Measurements from ENCODE around the gene DNAJB2.
"Not testable (repeated sequence)": the region's sequence is repeated elsewhere in the genome, so short reads cannot be mapped to it uniquely, and the experiment has no call there.

DNAJB2 gene

DNA sequence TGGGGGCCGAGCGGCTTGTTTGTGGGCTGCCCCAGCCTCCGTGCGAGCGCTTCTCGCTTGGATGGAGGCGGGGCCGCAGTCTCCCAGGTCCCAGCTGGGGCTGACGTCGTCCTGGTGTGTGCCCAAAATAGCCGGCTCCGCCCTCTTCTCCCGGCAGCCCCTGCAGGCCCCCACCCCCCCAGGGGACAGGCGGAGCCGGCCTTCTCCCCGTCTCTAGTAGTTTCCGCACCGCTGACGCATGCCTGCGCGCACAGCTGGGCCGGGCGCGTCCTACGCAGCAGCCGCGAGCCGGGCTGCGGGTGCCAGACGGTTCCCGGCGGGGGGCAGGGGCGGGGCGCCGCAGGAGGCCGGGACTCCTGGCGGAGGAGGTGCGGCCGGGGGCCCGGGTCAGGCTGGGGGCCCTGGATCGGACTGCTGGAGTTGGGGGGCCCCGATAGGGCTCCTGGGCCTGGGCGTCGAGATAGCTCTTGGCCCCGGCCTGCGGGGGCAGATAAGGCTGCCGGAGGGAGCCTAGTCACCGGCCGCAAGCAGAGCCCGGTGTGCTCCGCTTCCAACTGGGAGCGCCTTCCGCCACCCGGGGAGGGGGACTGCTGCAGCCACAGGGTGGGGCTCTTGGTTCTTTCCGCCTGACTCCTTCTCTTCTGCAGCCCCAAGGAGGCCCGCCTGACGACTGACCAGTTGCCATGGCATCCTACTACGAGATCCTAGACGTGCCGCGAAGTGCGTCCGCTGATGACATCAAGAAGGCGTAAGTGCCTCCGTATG lies at the start of gene DNAJB2:
Gene DNAJB2, plus strand, starts transcription at position 216 of the 765 bp plus-strand sequence. Its CDS starts 468 bp downstream, at position 684.
- peak; percentile 99 for DNase-seq

DNA sequence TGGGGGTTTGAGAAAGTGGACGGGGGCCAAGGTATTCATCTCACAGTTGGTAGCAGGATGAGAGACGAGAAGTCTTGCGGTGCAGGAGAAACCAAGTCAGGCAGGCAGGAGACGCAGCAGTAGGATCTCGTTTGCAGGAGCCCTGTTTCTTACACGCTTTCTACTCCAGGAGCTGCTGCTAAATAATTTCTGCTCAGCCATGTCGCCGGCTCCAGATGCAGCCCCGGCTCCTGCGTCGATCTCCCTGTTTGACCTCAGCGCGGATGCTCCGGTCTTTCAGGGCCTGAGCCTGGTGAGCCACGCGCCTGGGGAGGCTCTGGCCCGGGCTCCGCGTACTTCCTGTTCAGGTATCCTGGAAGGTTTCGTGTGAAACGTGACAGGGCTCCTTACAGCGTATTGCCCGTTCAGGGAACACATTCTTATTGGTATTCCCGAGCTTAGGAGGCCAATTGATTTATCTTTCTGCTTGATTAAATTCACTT lies 49.1 kb upstream of the DNAJB2 start:
- no peak for DNase-seq

DNA sequence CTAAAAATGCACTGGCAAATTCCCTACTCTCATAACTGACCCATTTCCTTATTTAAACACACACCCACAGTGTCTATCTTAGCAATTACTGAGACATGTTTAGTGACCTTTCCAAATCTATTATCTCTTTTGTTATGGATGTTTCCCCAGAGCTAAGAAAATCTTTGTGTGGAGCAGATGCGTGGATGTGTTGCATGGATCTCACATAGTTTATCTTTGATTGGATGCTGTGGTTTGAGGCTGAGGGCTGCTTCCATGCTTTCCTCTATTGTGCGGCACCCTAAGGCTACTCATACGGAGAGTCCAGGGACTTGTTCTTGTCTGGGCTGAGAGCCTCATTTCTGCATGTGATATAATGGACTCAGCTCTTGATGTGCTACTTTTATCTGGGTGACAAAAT lies 44.8 kb upstream of the DNAJB2 start:
- no peak for DNase-seq

DNA sequence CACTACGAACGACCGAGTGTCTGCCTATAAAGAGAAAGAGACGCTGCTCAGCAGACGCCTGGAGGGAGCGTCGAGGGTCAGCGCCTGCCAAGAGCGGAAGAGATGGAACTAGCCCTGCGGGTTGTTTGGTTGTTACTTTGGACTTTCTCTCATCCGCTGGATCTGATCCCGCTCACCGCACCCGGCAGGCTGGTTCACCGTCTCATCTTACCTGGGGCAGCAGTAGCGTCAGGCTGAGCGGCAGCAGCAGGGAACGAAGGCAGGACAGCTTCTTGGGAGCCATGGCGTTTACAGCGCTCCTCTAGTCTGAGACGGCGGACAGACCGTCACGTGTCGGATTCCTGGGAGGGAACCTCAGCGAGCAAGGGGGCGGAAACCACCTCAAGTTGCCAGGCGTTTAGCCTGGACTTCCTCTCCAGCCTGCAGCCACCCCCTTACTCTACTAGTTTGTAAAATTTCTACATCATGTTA lies 35.8 kb upstream of the DNAJB2 start:
- no peak for DNase-seq

DNA sequence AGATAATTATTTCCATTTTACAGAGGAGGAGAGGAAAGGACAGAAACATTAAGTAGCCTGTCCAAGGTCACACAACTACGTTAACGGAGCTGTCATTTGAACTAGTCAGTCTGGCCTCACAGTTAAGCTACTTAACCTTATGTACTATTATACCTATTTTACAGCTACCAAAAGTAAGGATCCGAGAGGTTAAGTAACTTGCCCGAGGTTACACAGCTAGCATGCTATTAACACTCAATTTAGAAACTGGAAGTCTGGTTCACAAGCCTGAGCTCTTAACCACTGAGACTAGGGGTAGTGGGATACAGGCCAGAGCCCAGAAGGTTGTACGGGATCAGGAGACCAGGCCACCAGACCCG lies 34.4 kb upstream of the DNAJB2 start:
- no peak for DNase-seq

DNA sequence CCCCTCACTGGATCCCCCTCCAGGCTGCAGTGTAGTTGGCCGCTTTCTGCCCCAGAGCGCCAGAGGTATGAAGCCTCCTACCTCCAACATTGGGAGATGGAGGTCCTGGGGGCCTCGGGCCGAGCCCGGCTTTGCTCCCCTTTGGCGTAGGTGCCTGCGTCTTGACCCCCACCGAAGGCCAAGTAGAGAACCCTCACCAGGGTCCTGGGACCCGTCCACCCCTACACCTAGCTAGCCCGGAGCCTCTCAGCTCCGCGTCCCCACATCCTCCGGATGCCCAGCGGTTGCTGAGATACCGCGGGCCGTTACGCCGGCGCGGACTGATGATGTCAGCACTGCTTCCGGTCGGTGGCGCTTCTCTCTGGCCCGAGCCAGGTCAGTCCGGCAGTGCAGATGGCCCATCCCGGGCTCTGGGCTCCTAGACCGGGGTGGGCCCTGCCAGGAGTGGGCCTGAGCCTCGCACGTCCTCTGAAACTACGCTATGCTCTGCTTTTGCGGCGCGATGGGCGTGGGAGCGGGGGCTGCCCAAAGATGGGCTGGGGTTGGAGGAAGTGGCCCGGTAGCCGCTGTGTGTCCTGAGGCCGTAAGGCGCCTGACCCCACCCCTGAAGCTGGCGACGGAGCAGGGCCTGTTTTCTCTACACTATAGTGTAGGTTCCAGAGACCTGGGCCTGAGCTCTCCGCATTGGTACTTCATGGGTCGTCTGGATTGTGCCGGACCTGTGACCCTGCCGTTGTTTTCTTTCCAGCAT lies 33.8 kb upstream of the DNAJB2 start, which contains the start of the genes GLB1L and STK16:
Gene GLB1L, minus strand, starts transcription at position 297 of the 751 bp plus-strand sequence. CDS start 1,871 bp downstream, outside the sequence.
Gene STK16, plus strand, starts transcription at position 332 of the 751 bp plus-strand sequence. CDS start 521 bp downstream, outside the sequence.
- peak; percentile 86 for DNase-seq

DNA sequence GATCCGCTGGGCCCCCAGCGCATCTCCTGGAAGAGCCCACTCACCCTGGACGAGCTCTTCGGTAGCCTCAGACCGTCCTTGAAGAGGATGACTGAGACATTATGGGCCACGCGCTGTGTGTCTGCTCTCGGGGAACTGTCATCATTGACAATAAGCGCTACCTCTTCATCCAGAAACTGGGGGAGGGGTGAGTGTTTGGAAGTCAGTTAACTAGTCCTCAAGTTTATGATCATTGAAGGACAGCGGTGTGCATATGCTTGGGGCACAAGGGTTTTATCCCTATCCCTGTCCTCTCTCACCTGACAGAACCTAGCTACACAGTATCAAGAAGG lies 33.3 kb upstream of the DNAJB2 start:
- peak; percentile 21 for DNase-seq

DNA sequence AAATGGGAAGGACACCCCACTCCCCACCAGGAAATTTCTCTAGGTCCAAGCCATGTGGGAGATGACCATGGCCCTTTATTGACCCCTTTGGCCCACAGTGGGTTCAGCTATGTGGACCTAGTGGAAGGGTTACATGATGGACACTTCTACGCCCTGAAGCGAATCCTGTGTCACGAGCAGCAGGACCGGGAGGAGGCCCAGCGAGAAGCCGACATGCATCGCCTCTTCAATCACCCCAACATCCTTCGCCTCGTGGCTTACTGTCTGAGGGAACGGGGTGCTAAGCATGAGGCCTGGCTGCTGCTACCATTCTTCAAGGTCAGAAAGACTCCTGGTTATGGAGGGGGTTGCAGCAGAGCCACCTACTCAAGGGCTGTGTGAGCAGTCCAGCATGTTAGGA lies 32.6 kb upstream of the DNAJB2 start:
- DNase-seq, result no peak

DNA sequence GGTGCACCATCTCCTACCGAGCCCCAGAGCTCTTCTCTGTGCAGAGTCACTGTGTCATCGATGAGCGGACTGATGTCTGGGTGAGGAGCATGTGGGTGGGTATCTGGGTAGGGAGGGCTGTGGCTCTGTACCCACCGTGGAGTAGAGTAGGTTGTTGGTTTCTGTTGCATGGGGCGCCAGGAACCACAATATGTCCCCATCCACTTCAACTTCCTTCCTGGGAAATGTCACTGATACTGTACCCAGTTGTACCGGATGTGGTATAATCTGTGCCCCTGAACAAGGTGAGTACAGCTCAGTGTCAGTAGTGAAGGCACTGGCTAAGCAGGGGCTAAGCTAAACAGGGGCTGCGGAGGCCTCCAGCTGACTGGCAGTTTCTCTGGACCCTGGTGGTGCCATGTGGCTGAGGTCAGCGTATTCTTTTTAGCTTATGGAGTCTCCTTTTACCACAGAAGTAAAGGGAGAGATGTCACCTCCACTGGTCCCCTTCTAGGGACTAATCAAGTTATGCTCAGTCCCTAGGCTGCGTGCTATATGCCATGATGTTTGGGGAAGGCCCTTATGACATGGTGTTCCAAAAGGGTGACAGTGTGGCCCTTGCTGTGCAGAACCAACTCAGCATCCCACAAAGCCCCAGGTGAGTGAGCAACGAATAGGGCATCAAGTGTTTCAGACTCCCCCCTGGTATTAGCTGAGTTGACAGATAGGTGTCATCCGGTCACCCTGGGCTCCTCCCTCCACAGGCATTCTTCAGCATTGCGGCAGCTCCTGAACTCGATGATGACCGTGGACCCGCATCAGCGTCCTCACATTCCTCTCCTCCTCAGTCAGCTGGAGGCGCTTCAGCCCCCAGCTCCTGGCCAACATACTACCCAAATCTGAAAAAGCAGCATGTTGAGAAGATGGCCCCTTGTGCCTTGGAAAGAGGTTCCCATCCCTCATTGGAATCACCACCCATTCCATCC lies 31.2 kb upstream of the DNAJB2 start:
- DNase-seq, result peak; percentile 72

DNA sequence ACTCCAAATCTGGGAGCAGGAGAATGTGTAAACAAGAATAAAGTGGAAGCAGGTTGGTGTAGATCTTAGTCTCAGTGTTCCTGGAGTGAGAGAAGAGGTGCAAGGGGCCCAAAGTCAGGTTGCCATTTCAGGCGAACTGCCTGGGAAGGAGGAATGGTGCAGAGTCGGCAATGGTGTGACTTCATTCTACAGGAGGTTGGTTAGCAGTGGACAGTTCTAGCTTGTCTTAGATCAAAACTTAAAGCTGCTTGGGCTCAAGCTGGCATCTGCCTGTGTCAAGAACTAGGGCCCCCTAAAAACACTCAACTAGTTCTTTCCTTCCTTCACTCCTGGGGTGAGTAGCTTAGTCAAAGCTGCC lies 30.3 kb upstream of the DNAJB2 start:
- no peak for DNase-seq

DNA sequence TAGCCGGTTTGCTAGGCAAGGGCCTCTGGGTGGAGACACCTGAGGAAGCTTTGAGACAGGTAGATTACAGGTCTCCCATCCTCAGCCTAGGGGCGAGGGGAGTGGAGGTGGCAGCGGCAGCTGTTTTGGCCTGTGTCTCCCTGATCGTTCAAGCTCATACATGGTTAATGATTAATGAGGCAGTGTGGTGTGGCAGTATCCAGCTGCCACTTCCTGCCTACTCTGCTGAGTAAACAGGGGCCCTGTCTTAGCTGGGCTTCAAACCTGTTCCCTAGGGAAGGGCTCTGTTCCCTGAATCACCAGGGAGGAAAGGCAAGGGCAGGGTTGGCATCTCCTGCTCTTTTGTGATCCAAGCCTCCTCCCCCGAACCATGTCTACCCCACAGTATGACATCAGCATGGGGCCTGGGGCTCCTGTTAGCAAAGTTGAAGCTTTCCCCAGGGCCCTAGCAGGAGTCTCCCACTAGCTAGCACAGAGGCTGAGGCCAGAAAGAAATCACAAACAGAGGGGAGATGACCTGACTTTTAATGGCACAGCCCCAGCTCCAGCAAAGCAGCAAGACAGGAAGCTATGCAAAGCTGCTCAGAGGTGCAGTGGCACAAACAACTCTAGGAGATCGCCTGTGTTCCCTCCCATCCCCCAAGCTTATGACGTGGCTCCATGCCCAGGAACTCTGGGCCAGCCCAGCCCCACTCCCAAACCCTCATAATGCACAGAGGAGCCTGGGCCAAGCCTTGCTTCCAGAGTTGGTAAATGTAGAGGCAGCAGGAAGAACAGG lies 29.8 kb upstream of the DNAJB2 start:
- DNase-seq, result peak; percentile 46

DNA sequence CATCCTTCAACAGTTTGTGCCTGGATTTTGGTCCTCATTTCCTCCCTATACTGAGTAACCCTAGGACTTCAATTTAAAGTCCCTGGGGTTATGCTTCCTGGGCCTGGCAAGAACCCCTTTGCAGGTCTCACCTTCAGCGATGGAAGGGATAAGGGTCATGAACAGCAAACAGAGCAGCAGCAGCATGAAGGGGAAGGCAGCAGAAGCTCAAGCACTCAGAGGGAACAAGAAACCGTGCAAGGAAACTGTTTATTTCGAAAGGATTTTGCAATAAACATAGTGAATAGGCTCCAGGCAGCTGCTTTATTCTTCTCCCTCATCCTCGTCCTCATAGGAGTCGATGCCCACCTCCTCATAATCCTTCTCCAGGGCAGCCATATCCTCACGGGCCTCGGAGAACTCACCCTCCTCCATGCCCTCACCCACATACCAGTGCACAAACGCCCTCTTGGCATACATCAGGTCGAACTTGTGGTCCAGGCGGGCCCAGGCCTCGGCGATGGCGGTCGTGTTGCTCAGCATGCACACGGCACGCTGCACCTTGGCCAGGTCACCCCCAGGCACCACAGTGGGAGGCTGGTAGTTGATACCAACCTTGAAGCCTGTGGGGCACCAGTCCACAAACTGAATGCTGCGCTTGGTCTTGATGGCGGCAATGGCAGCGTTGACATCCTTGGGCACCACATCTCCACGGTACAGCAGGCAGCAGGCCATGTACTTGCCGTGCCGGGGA lies 29.0 kb upstream of the DNAJB2 start:
- DNase-seq, result no peak

DNA sequence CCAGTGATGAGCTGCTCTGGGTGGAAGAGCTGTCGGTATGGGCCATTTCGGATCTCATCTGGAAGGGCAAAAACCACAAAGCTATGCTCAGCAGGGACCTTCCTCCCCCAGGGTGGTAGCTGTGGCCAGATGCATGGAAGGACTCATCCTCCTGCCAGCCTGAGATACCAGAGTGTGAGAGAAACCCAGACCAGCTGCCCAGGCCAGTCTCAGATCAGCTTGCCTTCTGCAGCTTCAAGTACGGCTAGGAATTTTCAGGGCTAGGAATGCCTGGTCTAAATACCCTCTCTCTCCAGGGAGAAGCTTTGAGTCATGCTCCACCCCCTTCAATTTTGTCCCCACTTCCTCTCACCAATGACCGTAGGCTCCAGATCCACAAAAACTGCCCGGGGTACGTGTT lies 27.5 kb upstream of the DNAJB2 start:
- no peak for DNase-seq

DNA sequence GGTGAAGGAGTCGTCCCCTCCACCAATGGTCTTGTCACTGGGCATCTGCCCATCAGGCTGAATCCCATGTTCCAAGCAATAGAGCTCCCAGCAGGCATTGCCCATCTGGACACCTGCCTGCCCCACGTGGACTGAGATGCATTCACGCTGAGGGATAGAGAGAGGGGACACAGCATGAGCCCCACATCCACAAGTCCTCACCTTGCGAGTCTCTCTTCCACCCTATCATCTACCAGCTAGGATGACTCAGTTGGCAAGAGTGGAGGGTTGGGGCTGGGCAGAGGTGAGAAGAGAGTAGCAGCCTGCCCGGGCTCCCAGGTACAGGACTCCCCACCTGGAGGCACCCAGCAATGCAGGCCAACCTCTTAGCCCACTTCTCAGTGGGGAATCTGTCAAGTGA lies 27.1 kb upstream of the DNAJB2 start:
- peak; percentile 44 for DNase-seq

DNA sequence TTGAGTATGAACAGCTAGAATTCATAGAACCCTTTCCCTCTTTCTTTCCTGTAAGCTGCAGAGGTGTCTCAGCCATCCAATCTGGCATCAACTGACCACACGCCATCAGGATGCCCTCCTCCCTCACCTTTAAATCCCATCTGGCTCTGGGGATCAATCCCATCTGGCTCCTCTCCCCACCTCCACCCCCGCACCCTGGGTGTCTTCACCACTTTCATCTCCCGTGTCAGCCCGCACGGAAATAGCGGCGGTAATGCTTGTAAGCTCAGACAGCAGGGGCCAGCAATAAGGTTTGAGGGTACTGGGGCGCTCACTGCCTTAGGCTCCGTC lies 26.6 kb upstream of the DNAJB2 start:
- peak; percentile 44 for DNase-seq

DNA sequence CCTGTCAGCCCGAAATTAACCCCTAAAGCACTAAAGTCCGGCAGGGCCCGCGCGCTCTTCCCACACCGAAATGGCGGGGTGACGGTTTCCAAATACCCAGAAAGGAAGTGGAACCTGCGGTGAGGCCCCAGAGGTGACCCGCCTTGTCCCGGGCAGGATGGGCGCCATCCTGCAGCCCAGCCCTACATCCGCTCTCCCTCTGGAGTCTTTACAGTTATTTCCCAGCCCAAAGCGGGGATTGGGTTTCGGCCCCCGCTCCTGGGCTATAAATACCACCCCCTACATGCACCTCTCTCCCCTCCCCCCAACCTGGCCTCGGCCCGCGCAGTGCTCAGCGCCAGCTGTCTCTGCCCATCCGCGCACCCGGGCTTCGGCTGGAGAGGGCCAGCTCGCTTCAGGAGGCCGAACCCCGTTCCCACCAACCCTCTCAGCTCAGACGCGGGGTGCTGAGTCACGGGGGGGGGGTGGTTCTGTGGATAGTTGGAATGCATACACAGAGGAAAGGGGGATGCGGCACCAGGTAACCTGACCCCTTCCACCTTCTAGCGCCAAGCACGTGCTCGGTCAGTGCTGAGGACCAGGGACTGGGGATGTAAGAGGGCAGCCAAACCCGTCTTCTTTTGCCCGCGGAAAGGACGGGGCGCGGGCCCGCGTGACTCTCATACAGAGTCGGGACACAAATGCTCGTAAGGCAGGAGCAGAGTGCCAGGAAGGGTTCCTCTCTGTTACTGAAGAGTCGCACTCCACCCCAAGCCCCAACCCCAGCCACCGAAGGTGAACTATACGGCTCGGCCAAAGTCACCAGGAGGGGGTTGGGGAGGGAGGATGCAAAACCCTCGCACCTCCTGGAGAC lies 26.0 kb upstream of the DNAJB2 start, which contains the start of gene TUBA4B:
Gene TUBA4B, plus strand, starts transcription at position 344 of the 853 bp plus-strand sequence. Its CDS starts 165 bp downstream, at position 509.
- peak; percentile 51 for DNase-seq

DNA sequence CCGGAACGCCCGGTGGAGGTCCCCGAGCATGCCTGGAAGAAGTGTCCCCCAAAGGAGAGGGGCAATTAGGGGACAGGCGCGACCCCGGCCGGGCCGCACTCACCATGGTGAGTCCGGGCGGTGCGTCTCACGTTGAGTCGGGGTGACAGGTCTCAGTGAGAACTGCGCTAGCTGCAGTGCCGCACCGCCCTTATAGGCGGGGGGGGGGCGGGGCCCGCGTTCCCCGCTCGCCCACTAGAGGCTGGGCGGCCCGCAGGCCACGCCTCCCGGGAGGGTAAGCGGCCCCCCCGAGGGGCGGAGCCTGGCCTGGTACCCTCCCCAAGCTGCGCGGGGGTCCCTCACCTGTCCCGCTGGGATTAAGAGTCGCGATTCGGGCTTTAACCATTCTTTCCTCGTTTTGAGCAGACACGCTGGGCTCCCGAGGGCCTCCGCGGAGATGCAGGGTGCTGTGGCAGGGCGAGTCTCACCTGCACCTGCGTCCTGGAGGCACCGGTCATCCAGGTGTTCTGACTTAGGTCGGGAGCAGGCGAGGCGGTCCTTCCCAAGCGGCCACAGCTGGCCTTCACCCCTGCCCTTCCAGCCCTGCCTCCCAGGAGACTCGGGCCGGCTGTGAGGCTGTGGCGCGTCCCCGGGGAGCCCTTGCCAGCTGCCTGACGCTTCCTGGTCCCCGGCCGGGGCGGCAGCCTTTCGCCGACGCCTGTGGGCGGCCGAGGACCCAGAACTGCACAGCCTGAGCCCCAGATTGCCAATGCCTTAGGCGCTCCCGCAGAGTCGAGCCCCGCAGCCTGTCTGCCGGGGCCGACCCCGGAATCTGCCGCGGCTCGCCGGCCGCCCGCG lies 25.2 kb upstream of the DNAJB2 start, which contains the start of gene TUBA4A:
Gene TUBA4A, minus strand, starts transcription at position 166 of the 837 bp plus-strand sequence. Its CDS starts 60 bp downstream, at position 106.
- peak; percentile 93 for DNase-seq

DNA sequence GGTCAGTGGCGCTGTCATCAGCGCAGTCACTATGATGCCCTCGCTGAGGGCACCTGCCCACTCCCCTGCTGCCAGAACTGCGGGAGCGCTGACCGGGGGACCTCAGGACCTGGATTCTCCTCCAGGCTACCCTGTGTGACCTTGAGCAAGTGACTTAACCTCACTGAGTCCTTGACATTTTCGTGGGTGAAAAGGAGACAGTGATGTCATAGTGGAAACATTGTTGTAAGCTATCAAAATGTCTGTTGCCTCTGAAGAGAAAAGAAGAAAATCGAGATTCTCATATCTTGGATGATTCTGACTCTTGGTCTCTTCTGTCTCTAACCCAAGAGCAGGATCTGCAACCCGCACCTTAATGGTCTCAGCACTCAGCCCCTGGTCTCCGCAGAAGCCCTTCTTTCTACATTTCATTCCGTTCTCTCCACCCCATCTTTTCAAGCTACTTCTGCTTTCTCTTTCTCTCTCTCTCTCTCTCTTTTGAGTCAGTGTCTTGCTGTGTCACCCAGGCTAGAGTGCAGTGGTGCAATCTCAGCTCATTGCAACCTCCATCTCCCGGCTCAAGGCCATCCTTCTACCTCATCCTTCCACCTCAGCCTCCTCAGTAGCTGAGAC lies 24.5 kb upstream of the DNAJB2 start:
- peak; percentile 39 for DNase-seq

DNA sequence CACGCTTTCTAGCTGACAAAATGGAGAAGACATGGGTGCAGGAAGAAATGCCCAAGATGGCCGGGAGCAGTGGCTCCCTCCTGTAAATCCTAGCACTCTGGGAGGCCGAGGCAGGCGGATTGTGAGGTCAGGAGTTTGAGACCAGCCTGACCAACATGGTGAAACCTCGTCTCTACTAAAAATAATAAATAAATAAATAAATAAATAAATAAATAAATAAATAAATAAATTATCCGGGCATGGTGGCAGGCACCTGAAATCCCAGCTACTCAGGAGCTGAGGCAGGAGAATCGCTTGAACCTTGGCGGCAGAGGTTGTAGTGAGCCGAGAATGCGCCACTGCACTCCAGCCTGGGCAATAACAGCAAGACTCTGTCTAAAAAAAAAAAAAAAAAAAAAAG lies 20.2 kb upstream of the DNAJB2 start:
- not testable (repeated sequence) for DNase-seq

Data from activated CD8-positive, alpha-beta memory T cell treated with anti-CD3 and anti-CD28 coated beads, Interleukin-2, amount 50 U/mL, for 4 hours (primary cell).